GM13976 (cell line): ENCODE measurements around the gene HERPUD2.
"Not testable (repeated sequence)": the region's sequence is repeated elsewhere in the genome, so short reads cannot be mapped to it uniquely, and the experiment has no call there.

Experiments used
- DNase-seq: peaks from one replicate; pipeline ENCODE4 v3.0.0; 2012; ENCODE audit warnings: low spot score
- CTCF ChIP-seq: IDR thresholded peaks from 2 replicates; pipeline ENCODE4 v1.5.1; 2012; ENCODE audit warnings: borderline replicate concordance, mild to moderate bottlenecking; ENCODE audit not compliant: insufficient read depth; ENCODE audit errors: extremely low read depth, missing control alignments, control extremely low read depth
- in situ Hi-C: fragments of 300-500 bp; cut with MboI; formaldehyde crosslinking; loops from one replicate; pipeline ENCODE4 v1.12.0; 2022; ENCODE audit warnings: low sequenced_read_pairs, mixed read lengths, inconsistent platforms; ENCODE audit not compliant: unreplicated experiment

HERPUD2 gene

GRCh38 chr7:35658606-35659201 is 36.2 kb downstream of the HERPUD2 start:
- no peak for TF ChIP-seq CTCF
- DNase-seq: no peak
- in situ Hi-C loops: no loop called here

DNA sequence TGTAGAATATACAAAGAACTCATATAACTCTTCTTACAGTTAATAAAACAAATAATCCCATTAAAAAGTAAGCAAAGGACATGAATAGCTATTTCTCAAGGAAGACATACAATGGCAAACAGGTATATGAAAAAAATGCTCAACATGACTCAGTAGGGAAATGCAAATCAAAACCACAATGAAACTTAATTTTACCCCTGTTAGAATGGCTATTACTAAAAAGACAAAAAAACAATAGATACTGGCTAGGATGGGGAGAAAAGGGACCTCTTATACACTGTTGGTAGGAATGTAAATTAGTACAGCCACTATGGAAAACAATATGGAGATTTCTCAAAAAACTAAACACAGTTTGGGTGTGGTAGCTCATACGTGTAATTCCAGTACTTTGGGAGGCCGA is 37.8 kb downstream of the HERPUD2 start:
- DNase-seq: no peak
- in situ Hi-C loops: no loop called here
- no peak for TF ChIP-seq CTCF

DNA sequence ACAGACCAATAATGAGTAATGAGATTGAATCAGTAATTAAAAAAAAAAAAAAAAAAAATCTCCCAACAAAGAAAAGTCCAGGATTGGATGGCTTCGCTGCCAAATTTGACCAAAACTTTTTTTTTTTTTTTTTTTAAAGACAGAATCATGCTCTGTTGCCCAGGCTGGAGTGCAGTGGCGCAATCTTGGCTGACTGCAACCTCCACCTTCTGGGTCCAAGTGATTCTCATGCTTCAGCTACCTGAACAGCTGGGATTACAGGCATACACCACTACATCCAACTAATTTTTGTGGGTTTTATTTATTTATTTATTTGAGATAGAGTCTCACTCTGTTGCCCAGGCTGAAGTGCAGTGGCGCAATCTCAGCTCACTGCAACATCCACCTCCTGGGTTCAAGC is 40.4 kb downstream of the HERPUD2 start:
- DNase-seq, in situ Hi-C loops: not testable (repeated sequence)

DNA sequence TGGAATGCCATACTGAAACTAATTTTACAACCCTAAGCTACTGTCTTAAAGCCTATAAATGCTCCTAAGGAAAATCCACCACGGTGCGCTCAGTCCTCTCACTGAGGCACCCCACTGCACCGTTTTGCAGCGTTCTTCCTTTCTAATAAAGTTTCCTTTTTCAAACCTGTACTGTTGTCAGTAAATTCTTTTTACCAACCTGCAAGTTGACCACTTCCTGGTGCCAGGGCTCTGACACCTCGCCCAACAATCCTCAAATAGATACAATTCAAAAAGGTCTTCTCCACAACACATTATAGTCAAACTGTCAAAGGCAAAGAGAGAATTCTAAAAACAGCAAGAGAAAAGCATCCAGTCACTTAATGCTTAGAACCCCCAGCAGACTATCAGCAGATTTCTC is 42.8 kb downstream of the HERPUD2 start:
- TF ChIP-seq CTCF: no peak
- in situ Hi-C loops: no loop called here
- DNase-seq: no peak

GRCh38 chr7:35650751-35651150 is 44.2 kb downstream of the HERPUD2 start:
- in situ Hi-C loops: no loop called here
- DNase-seq: no peak
- TF ChIP-seq CTCF: no peak

- in situ Hi-C loops: no loop called here
- no peak for DNase-seq
- TF ChIP-seq CTCF: no peak
Observed at GRCh38 chr7:35649711-35650110, 45.2 kb downstream of the HERPUD2 start.

DNA sequence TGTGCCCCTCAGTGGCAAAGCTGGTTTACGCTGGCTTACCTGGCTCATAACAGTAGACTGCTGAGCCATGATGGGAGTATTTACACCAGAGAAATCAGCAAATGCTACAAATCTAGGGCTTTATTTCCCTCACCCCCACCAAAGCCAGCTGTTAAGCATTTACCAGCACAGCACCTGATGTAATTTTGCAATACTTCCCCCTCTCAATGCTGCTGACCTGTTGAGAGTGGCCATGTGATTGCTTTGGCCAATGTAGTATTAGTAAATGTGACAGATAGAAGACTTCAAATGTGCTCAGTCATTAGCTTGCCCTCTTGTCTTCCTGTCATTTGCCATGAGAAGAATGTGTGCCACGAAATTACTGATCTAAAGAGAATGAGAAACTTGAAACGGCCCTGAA is 46.6 kb downstream of the HERPUD2 start:
- in situ Hi-C loops: no loop called here
- DNase-seq: no peak
- no peak for TF ChIP-seq CTCF
